HUDEP-2 (cell line): ENCODE measurements around the gene SPATA31D4.

Experiments used
- DNase-seq, 76 experiments: peaks; one replicate each; lab custom pipeline; 2025; ENCODE audit not compliant: unreplicated experiment in 76 of 76; lab: John Stamatoyannopoulos, UW

The SPATA31D4 gene

DNA sequence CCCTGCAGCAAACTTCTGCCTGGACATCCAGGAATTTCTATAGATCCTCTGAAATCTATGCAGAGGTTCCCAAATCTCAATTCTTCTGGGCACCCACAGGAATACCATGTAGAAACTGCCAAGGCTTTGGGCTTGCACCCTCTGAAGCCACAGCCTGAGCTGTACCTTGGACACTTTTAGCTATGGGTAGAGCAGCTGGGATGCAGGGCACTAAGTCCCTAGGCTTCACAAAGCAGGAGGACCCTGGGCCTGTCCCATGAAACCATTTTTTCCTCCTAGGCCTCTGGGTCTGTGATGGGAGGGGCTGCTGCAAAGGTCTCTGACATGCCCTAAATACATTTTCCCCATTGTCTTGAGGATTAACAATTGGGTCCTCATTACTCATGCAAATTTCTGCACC, 27.4 kb downstream of the SPATA31D4 start:
- DNase-seq = no peak

DNA sequence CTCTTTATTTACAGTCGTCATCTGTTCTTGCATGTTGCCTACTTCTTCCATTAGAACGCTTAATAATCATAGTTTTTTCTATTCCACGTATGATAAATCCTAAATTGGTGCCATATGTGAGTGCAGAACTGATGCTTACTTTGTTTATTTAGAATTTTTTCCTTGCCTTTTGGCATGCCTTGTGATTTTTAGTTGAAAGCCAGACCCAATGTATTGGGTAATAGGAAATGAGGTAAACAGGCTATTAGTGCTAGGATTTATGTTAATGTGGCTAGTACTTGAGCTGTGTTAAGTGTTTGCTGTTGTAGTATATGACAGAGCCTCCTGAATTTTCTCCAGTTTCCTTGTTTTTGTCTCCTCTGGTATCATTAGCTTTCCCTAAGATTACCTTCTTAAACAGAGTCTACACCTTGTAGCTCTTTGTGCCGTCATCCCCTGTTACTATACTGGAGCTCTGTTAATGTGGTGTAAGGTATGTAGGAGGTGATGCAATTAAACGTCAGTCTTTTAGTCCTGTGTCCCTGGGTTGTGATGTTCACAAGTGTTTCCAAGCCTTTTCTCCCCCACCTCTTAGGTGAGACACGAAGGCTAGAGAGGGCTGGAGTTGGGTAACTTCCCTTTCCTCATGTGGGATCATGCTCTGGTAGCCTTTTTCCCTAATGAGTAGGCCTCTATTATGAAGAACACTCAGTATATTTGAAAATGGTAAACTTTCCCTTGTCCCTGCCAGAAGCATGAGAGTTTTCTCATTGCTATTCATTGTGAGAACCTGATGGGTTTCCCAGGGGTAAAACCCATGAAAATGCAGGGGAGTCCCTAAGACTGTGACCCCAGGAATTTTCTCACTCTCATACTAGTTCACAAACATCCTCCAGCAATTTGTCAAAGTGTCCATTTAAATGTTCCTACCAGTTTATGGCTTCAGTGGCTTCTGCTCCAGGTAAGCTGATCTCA, 36.3 kb downstream of the SPATA31D4 start:
- no peak for DNase-seq

DNA sequence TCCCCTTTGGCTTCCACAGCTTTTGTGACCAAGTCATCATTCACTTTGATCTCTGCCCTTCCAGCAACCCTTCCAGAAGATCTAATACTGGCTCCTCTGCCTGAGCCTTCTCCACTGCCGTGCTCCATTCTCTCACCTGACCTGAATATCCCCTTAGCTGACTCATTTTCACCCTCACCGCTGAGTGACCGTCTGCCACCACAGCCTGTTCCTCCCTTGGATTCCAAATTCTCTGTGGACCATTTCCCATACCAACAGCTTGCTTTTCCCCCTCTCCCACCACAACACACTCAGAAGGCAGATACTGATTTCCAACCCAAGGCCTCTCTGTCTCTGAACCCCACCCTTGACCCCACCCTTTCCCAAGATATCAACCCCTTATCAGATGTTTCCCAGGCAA, 39.8 kb downstream of the SPATA31D4 start:
- DNase-seq = no peak

DNA sequence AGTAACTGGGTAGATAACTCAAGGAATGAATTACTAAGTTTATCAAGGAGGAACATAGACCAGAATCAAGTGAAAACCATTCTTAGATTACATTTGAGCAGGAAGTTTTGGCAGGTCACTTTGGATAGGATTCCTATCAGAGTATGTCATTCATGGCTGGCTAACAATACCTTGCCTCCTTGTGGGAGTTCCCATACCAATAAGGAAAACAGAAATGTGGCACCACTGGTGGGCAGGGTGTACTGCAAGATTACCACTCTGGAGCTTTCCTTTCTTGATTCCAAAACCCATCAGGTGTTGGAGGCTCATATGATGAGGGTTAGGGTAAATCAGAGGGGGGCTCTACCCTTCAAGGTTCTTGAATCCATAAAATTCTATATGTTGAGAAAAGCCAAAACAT, 41.7 kb downstream of the SPATA31D4 start:
- no peak for DNase-seq

DNA sequence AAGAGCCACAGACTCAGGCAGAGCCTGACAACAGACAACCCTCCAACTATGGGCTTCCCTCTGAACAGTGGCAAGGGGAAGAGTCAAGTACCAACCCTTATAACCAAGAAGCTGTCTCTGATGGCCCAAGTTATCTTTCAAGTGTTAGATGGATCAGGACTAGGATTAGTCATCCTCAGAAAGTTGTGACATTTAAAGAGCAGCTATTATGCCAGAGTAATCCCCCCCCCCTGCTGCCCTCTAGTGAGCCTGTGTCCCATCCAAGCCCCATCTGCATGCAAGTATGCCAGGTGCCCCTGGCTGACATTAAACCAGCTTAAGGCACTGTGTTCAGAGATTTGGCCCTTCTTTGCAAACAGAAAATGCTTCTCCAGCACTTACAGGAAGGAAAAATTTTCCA, 43.5 kb downstream of the SPATA31D4 start:
- DNase-seq = no peak

DNA sequence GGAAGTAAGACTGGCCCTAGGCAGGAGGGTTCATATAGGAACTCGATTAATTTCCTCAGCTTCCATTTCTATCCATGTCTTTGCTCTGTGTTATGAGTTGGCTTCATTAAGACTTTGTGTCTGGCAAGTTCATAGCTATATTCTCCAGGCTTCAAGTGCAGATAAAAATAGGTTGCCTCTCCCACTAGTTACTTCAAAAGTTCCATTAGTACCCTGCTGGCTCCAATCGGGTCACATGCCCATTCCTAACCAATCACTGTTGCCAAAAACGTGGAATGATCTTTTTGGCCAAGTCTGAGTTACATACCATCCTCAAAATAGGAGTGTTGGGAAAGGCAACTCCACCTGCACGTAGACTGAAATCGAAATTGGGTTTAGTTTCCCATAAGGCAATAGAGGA, 46.5 kb downstream of the SPATA31D4 start:
- no peak for DNase-seq

DNA sequence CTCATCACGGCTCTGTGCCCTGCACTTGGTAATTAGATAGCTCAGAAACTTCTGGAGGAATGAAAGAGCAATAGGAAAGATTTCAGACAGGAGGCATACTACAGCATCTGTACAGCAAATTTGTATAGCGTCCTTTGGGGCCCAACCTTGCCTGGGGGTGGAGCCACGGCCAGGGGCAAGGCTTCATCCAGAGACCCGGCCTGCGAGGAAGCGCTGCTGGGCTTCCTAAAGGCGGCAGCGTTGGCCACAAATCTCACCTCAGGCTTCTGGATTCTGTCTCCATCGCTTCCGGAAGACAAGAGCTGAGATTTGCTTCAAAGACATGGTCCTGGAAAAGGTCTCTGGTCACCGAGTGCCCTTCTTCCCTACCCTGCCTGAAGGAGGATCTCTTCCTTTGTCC, 48.1 kb downstream of the SPATA31D4 start:
- no peak for DNase-seq

DNA sequence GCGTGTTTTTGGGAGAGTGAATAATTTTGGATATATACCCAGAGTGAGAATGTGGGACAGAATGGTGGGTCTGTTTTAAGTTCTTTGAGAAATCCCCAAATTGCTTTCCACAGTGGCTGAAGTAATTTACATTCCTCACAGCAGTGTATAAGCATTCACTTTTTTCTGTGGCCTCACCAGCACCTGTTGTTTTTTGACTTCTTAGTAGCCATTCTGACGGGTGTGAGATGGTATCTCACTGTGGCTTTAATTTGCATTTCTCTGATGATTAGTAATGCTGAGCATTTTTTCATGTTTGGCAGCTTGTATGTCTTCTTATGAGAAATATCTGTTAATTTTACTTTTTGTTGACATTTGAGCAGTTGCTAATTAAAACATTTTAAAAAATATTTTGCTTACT, 51.0 kb downstream of the SPATA31D4 start:
- DNase-seq = no peak

DNA sequence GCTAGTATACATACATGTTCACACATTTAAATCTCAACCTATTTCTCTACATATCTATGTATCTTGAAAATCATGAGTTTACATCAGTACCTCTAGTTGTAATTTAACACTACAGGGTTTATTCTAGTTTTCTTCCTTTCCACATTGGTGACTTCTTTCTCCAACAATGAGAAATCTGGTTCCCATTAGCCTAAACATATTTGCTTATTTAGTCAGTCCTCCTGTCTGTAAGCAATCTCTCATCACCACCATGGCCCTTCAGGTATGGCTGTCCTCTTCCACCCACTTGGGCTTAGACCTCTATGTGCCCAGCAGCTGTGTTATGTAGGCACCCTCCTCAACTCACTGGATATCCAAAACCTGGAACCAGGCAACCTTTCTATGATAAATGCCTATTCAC, 52.3 kb downstream of the SPATA31D4 start:
- DNase-seq = no peak

DNA sequence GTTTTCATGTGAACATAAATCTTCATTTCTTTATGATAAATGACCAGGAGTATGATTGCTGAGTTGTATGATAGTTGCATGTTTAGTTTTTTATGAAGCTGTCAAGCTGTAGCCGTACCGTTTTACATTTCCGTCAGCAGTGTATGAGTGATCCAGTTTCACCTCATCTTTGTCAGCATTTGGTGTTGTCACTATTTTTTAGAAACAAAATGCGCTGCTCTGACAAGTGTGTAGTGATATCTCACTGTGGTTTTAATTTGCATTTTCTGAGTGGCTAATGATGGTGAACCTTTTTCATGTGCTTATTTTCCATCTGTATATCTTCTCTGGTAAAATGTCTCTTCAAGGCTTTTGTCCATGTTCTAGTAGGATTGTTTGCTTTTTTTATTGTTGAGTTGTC, 53.7 kb downstream of the SPATA31D4 start:
- DNase-seq = no peak
